GM23338 (cell line): ENCODE results near the gene SORT1.

ENCODE experiments used
- POLR2AphosphoS5 ChIP-seq: IDR thresholded peaks from 2 replicates; pipeline ENCODE4 v1.6.1; 2016; ENCODE audit warnings: antibody characterized with exemption, low read depth
- TF ChIP-seq, protein P1 (sequence below), 2 experiments: fragments of 200-600 bp in 1 of 2; sonication (generic) in 1 of 2; conservative IDR thresholded peaks; 2 replicates each; pipeline versions ENCODE4 v1.5.1 to v1.6.1; 2016 to 2017; ENCODE audit warnings: antibody characterized with exemption in 2 of 2, low read depth in 2 of 2, mild to moderate bottlenecking in 2 of 2, moderate library complexity in 1 of 2

DNA sequence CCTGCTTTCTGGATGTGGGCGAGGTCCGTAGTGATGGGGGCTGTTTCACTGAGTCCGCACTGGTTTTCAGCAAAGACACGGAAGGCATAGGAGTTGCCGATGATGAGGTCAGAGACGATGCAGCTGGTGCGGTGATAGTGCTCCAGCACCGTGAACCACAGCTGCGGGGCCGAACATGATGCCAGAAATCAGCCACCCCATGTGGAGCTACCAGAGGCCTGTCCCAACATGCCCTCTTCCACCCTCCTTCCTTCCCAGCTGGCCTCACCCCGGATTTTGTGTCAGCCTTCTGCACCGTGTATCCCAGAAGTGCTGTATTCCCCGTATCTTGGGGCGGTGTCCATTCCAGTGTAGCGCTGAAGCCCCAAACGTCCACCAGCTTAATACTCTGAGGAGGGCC, 100.9 kb downstream of the SORT1 start:
- TF ChIP-seq, protein P1, sequence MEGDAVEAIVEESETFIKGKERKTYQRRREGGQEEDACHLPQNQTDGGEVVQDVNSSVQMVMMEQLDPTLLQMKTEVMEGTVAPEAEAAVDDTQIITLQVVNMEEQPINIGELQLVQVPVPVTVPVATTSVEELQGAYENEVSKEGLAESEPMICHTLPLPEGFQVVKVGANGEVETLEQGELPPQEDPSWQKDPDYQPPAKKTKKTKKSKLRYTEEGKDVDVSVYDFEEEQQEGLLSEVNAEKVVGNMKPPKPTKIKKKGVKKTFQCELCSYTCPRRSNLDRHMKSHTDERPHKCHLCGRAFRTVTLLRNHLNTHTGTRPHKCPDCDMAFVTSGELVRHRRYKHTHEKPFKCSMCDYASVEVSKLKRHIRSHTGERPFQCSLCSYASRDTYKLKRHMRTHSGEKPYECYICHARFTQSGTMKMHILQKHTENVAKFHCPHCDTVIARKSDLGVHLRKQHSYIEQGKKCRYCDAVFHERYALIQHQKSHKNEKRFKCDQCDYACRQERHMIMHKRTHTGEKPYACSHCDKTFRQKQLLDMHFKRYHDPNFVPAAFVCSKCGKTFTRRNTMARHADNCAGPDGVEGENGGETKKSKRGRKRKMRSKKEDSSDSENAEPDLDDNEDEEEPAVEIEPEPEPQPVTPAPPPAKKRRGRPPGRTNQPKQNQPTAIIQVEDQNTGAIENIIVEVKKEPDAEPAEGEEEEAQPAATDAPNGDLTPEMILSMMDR (conservative IDR thresholded peaks at IDR 0.05; ENCODE audit: low read depth in 2 of 2) = no peak
- no peak for TF ChIP-seq POLR2AphosphoS5
